NCI-H146 treated with DMSO at 0.1 percent for 48 hours (cell line): Measurements from ENCODE around the gene CENPL.
"Not testable (repeated sequence)": the region's sequence is repeated elsewhere in the genome, so short reads cannot be mapped to it uniquely, and the experiment has no call there.

Source experiments
- DNase-seq: peaks from one replicate; lab custom pipeline; 2025; ENCODE audit not compliant: unreplicated experiment; lab: John Stamatoyannopoulos, UW

CENPL gene, protein sequence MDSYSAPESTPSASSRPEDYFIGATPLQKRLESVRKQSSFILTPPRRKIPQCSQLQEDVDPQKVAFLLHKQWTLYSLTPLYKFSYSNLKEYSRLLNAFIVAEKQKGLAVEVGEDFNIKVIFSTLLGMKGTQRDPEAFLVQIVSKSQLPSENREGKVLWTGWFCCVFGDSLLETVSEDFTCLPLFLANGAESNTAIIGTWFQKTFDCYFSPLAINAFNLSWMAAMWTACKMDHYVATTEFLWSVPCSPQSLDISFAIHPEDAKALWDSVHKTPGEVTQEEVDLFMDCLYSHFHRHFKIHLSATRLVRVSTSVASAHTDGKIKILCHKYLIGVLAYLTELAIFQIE

DNA sequence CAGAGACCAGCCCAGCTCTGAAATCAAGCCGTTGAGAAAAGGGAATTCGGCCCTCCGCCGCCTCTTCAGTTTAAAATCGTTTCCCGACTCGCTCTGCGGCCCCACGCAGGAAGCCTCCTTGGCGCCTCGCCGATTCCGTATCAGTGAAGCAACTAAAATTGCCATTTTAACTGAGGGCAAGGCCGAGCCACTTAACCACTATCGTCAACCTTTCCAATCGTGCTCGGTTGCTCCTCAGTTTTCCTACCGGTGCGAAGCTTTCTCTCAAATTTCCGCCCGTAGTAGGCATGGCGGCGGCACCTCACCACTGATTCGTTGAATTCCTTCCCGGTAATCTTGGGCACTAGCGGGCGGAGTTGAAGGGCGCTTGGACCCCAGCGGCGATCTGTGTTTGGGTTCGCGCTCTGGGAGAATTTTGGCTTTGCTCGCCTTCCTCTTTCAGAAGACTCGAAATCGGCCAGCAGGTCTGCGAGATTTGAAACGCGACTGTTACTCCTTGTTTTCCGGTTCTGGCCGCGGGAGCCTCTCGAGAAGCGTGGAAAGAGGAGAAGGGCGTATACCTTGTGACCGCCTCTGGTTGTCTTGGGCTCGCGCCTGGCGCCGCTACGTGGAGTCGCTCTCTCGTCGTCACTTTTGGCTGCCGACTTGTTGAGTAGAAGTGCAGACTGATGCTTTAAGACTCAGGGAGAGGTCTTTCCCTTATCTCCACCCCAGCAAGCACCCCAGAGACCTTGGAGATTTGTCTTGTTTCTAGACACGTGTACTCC is at the start of gene CENPL, which contains the start of gene DARS2:
CENPL (minus strand) TSS at position 569 of the 767 bp plus-strand sequence. CDS start 13,584 bp downstream, outside the sequence.
DARS2 (plus strand) TSS at position 359 of the 767 bp plus-strand sequence. CDS start 557 bp downstream, outside the sequence.
- DNase-seq: peak; percentile 94

DNA sequence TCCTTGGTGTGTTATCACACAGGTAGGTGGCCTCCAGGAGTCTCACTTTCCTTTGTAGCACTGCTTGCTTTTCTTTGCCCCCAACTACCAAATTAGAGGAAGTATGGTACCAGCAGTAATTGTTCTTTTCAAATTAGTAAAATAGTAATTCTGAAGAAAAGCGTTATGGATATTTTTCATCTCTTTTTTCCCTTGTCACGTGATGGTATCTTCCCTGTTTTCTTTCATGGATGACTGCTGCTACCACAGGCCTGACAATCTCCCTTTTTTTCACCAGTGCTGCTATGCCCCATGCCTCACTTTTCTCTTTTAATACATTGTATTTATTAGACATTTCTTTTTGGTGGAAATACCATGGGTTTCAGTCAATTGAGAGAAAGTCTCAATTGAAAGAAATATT is 46.8 kb upstream of the CENPL start:
- DNase-seq: no peak

DNA sequence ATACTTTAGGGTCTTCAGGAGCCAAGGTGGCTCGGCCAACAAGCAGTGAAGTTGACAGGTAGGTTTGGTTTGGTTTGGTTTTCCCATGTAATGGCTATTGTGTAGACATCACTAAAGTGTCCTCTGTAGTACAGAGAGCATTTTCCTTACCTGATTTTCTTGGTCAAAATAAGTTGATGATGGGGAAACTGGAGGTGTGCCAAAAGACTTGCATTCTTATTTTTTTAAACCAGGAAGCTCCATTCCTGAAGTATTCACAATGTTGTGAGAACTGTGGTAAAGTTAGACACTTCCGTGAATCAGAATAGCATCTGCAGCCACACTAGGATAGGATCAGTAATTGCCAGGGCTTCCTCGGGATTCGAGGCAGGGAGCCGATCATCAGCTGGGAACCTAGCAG is 46.4 kb upstream of the CENPL start:
- no peak for DNase-seq

DNA sequence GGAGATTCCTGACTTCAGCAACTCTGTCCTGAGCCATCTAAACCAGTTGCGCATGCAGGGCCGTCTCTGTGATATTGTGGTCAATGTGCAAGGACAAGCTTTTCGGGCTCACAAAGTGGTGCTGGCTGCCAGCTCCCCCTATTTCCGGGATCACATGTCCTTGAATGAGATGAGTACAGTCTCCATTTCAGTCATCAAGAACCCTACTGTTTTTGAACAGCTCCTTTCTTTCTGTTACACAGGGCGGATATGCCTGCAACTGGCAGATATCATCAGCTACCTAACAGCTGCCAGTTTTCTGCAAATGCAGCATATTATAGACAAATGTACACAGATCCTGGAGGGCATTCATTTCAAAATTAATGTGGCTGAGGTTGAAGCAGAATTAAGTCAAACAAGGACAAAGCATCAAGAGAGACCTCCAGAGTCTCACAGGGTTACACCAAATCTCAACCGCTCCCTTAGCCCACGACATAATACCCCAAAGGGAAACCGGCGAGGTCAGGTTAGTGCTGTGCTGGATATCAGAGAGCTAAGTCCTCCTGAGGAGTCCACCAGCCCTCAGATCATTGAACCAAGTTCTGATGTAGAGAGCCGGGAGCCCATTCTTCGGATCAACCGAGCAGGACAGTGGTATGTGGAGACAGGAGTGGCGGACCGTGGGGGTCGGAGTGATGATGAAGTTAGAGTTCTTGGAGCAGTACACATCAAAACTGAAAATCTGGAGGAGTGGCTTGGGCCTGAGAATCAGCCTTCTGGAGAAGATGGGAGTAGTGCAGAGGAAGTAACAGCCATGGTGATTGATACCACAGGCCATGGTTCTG is 45.8 kb upstream of the CENPL start:
- DNase-seq: no peak

DNA sequence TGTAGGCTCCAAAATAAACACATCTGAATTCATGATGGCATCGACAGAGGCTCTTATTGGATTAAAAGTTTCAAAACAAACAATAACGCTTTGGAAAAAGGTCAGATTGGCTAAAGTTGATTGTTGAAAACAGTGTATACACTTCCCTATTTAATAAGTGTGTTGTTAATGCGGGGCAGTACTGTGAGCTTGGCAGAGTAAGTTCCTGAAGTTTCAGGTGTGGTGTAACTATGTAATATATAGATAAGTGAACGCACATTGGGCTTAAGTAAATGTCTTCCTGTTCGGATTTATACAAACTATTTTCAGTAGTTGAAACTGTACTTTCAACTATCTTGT is 44.3 kb upstream of the CENPL start:
- DNase-seq: peak; percentile 47

DNA sequence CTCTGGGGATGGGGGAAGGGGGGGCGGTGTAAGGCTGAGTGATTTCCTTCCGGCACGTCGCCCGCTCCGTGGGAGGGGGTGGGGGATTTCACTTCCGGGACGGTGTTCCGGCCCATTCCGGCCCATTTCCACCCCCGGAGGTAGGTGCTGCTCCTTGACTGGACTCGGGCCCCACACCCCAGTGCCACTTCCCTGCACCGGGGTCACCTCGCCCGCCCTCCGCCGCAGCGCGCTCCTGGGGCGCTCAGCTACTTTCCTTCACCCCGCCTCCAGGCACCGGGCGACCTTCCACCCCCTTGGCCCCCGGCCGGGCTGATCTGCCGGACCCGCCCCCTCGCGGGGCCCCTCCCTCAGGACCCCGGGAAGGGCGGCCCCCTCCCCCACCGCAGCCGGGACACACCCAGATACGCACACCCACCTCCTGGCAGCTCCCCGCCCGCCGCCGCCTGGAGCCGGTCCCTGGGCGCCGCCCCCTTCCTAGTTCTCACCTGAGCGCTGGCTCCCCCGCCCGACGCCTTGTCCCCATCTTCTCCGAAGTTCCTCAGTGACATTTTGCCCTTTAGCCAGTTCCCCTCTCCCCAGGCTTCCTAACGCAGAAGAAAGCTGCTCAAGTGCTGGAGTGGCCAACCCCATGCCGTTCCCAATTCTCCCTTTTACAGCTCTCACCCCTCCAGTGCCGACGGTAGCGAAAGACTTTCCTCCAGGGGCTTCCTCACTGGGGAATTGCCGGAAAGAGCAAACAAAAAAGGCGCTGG is 43.8 kb upstream of the CENPL start, which contains the start of gene ZBTB37:
ZBTB37 (plus strand) TSS at position 115 of the 755 bp plus-strand sequence. CDS start 1,846 bp downstream, outside the sequence.
- DNase-seq: peak; percentile 86

DNA sequence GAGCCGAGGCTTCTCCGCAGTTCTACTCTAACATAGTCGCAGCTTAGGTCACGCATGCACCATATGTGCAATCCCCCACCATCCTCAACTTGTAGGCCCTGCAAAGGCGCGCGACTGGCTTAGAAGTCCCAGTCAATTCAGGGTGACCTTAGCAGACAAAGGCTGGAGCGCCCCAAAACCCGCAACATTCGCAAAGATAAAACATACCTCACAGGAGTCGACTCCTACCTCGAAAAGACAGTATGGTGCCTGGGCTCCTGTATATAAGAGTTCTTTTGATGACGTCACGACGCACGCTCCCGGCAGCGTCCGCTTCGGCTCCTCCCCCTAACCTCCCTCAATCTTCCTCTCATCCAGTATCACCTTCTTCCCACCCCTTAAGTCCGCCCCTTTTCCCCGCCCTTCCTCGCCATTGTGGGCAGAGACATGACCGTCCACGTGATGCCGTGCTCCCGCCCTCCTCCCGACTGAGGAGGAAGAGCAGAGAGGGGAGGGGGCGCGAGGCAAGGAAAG is 43.1 kb upstream of the CENPL start, which contains the start of gene GAS5:
GAS5 (minus strand) TSS at position 237 of the 513 bp plus-strand sequence.
- DNase-seq: peak; percentile 99

DNA sequence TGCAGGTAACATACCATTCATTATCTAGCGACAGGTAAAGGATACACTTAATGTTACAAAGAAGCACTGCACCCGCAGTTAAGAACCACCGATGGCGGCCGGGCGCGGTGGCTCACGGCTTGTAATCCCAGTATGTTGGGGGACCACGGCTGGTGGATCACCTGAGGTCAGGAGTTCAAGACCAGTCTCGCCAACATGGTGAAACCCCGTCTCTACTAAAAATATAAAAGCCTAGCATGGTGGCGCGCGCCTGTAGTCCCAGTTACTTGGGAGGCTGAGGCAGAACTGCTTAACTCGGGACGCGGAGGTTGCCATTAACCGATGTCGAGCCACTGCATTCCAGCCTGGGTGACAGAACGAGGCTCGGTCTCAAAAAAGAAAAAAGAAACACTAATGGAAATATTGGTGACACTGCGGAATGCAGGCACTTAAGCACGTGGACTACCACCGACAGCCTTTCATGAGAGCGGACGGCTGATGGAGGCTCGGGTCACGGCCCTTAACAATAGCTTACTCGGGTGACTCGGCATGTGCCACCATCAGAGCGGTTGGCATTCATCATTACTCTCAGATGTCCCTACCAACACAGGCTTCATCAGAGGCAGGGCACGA is 42.6 kb upstream of the CENPL start:
- DNase-seq: peak; percentile 45

DNA sequence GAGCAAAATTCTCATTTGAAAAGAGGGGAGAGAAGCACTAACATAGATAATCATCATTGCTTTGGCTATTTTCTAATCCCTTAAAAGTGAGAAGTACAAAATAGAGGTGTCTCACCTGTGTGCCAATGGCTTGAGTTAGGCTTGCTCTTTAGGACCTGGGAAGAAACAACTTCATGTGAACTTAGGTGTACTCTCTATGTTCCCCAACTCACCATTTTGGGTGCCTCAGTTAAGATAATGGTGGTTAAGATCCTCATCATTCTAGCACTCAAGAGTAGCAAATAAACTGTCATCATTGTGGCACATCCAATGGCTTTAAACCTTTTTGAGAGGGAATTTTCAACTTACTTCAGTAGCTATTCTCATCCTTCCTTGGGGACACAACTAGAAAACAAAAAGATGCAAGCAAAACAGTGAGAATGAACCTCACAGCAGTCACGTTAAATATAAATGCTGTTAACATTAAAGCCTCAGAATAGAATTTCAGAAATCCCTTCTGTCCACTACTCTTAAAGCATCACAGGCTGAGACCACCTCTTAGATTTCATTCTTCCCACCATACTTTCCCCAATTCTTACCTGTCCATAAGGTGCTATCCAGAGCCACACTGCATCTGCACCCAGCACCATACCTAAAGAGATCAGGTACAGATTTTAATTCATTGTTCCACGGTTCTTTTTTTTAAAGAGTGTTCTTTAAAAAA is 41.9 kb upstream of the CENPL start:
- DNase-seq: no peak

DNA sequence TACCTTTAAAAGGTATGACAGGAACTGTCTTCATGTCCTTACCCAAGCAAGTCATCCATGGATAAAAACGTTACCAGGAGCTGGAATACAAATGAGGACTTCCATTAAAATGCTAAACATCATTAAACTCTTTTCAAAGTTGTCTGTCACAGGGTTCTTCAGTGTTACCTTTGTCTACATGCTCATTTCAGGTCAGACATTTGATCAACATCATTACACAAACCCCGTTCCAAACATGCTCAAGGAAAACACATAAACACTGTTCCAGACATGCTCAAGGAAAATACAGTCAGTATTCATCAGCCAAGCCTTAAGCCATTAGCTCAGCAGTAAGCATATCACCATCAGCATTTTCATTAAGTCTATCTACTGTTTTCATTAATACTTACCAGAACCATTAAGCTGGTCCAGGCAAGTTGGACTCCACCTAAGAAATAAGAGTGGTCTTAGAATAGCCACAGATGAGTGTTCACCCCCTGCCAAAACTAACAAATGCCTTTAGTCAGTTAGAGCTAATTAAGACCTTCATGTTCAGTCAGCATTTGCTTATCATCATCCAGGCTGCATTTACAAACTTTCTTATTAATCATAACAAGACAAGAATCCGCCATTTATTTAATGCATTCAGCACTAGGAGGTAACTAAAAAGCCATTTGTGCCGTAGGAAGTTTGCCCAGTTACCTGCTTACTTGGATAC is 40.9 kb upstream of the CENPL start:
- DNase-seq: no peak

DNA sequence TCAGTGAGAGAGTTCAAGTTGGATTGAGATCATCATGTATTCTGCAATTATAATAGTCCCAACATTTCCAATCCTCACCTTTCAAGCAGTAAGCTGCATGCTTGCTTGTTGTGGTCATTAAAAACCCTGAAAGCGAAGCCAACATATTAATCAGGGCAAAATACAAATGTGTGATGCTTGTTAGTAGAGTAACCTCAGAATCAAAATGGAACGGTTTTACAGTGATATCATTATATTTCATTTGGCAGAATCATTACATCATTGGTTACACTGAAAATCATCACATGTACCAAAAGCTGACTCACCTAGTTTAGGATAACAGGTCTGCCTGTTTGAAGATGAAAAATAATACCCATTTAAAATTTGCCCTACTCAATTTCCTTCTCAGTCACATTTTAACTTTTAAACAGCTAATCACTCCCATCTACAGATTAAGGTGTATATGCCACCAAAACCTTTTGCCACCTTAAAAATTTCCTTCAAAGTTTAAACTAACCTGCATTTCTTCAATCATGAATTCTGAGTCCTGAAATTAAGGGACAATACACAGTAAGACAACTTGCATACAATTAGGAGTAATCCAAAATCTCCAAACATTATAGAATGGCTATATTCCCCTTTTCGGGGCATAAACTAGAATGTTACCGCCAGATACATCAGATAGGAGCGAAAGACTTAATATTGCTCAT is 39.6 kb upstream of the CENPL start:
- DNase-seq: no peak

DNA sequence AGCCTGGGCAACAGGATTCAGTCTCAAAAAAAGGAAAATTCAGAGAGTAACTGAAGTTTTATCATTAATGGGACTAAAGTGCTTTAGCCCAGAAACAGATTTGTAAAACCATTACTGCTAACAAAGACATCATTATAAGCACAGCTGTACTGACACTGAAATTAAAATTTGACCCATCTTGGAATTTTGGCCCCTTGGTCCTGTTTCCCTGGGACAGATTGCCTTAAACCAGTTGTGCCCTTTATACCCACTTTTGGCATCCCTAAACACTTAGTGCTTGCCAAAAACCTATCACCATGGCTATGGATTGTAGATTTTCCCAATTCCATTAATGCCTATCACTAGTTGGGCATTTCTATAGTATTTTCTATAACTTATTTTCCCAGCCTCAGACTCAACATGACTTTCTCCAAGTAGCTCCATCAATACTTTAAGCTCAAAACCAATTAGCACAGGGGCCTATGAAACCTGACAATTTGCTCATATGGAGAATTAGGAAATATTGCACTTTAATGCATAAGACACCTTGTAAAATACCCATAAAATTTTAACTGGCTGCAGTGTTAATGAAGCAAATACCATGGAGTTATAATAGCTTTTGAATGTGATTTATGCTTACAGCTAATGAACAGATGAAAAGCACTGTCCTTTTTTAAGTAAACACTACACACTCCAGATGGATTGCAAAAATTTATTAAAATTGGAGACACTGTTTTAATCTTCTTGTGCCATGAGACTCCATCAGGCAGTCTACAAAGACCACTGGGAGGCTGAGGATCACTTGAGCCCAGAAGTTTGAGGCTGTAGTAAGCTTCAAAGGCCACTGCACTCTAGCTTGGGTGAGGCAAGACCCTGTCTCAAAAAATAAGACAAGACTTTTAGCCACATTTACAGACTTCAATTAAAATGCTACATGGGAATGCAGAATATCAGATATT is 38.8 kb upstream of the CENPL start:
- no peak for DNase-seq

DNA sequence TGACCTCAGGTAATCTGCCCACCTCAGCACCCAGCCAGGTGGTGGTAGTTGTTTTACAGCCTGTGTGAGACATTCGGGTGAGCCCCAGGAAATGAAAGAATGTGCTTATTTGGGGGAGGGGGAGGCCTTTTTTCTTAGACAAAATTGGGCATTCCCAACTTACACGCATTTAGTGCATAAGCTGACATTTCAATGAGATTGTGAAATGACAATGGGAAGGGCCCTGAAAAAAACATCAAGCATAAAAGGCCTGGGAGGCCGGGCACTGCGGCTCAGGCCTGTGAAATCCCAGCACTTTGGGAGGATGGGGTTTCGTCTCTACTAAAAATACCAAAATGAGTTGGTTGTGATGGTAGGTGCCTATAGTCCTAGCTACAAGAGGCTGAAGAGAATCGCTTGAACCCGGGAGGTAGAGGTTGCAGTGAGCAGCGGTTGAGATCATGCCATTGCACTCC is 38.1 kb upstream of the CENPL start:
- DNase-seq: no peak

DNA sequence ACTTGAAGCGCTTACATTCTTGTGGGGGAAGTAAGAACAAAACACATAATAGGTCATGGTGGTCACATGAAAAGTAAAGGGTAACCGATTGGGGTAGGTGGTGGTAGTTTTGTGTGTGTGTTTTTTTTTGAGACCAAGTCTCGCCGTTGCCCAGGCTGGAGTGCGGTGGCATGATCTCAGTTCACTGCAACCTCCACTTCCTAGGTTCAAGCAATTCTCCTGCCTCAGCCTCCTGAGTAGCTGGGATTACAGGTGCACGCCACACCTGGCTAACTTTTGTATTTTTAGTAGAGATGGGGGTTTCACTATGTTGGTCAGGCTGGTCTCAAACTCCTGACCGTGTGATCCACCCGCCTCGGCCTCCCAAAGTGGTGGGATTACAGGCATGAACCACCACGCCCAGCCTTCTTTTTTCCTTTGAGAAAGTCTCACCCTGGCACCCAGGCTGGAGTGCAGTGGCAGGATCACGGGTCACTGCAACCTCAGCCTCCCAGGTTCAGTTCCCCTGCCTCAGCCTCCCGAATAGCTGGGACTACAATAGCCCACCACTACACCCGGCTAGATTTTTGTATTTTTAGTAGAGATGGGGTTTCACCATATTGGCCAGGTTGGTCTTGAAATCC is 37.6 kb upstream of the CENPL start:
- not testable (repeated sequence) for DNase-seq

DNA sequence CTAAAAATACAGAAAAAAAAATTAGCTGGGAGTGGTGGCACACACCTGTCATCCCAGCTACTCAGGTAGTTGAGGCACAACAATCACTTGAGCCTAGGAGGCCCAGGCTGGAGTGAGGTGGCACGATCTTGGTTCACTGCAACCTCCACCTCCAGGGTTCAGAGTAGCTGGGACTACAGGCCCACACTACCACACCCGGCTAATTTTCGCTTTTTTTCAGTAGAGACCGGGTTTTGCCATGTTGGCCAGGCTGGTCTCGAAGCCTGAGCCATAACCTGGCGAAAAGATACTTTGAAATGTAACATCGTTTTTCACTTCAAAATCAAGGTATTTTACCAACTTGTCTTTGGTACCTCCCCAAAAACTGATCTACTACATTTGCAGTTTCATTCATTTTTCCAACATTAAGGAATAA is 37.1 kb upstream of the CENPL start:
- no peak for DNase-seq

DNA sequence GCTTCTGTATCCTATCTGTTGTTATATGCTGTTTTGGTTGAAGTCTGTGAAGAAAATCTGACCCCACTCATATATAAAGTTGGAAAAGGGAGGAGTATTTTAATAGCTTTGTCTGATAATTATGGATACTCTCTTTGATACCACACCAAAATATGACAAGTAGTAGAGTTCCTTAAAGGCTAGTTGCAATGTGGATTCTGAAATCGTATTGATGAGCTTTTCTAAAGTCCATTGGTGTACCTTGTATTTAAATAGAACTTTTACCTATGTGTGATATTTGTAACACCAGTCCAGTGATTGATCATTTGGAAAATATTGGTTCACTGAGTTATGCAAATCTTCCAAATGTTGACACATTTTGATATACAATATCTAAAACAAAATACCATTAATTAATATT is 35.4 kb upstream of the CENPL start:
- no peak for DNase-seq
